BJ (cell line): Measurements from ENCODE around the gene PIPOX. TPM values are rescaled to one million over a fixed set of nuclear protein-coding genes. Genes with fewer than 3 reads are reported as not detected.

Experiments used
- CTCF ChIA-PET: fragments of 350-600 bp; formaldehyde crosslinking; extraction: SDS; loops from one replicate; lab custom pipeline; 2021; ENCODE audit warnings: antibody characterized with exemption, inconsistent platforms; lab: Yijun Ruan, JAX
- POLR2A ChIA-PET: fragments of 300-600 bp; sonication (Branson Sonifier 250); formaldehyde crosslinking; extraction: SDS; loops from one replicate; lab custom pipeline; 2021; ENCODE audit warnings: antibody characterized with exemption; lab: Charles Lee
- DNase-seq: peaks from one replicate; pipeline ENCODE4 v3.0.0-alpha.2; 2011; ENCODE audit warnings: low read depth
- H3K27me3 ChIP-seq: 2 replicates; pipeline ENCODE4 v1.6.0; 2011; ENCODE audit warnings: low read length; ENCODE audit not compliant: control insufficient read depth, insufficient read depth
- H3K36me3 ChIP-seq: 2 replicates; pipeline ENCODE4 v1.5.1; 2011; ENCODE audit warnings: low read length; ENCODE audit not compliant: control insufficient read depth, insufficient read depth
- H3K4me3 ChIP-seq: 2 replicates; pipeline ENCODE4 v1.5.1; 2011; ENCODE audit warnings: low read depth, mild to moderate bottlenecking, control low read depth, low read length
- CTCF ChIP-seq: IDR thresholded peaks from 2 replicates; pipeline ENCODE4 v1.5.1; 2011; ENCODE audit warnings: low read depth, mild to moderate bottlenecking, control low read depth, inconsistent platforms, low read length, moderate library complexity; ENCODE audit not compliant: insufficient read depth
- polyA plus RNA-seq: library from polyadenylated mRNA; depleted of rRNA; stranded (reverse); fragments of >200 nt; gene quantifications from 2 replicates; pipeline ENCODE4 v1.2.3, GENCODE V29; 2011

Gene PIPOX
- polyA plus RNA-seq, 1 experiment = 1.1 TPM

GRCh38 chr17:29093090-29093871 is 50.3 kb downstream of the PIPOX start:
- Histone ChIP-seq H3K36me3 (peaks cover 61% of the 10 kb centered on the region), H3K27me3 (no peaks in the 10 kb centered on the region), H3K4me3 (no peak overlapping the region)
- ChIA-PET CTCF (interaction anchor here (1.0 to 4.2 kb wide), 3 partner anchors 22 to 128 kb away, joined by 4 to 20 read pairs (median 4); no protein-coding TSS in a partner anchor), POLR2A (no interaction called here)
- no peak for TF ChIP-seq CTCF
- DNase-seq = no peak

GRCh38 chr17:29094101-29094708 is 51.3 kb downstream of the PIPOX start:
- POLR2A ChIA-PET = no interaction called here
- CTCF ChIA-PET = interaction anchor here (1.7 kb wide), 1 partner anchor 30 kb away, joined by 4 read pairs; no protein-coding TSS in a partner anchor
- H3K4me3 ChIP-seq = no peak overlapping the region
- H3K36me3 ChIP-seq = peaks cover 67% of the 10 kb centered on the region
- no peak for DNase-seq
- no peak for TF ChIP-seq CTCF
- H3K27me3 ChIP-seq = no peaks in the 10 kb centered on the region

GRCh38 chr17:29095439-29095838 is 52.5 kb downstream of the PIPOX start:
- ChIA-PET POLR2A (no interaction called here), CTCF (interaction anchor here (0.6 to 1.1 kb wide), 2 partner anchors 21 to 345 kb away, joined by 3 read pairs; no protein-coding TSS in a partner anchor)
- H3K27me3 ChIP-seq = no peaks in the 10 kb centered on the region
- TF ChIP-seq CTCF = no peak
- H3K36me3 ChIP-seq = peaks cover 62% of the 10 kb centered on the region
- no peak overlapping the region for H3K4me3 ChIP-seq
- DNase-seq = no peak

GRCh38 chr17:29096094-29096493 is 53.2 kb downstream of the PIPOX start:
- no peak for TF ChIP-seq CTCF
- POLR2A ChIA-PET = no interaction called here
- no peaks in the 10 kb centered on the region for H3K27me3 ChIP-seq
- no peak for DNase-seq
- no peak overlapping the region for H3K4me3 ChIP-seq
- CTCF ChIA-PET = interaction anchor here (0.6 kb wide), 1 partner anchor 345 kb away, joined by 3 read pairs; no protein-coding TSS in a partner anchor
- H3K36me3 ChIP-seq = peaks cover 58% of the 10 kb centered on the region

GRCh38 chr17:29099527-29099926 is 56.6 kb downstream of the PIPOX start:
- no peak for DNase-seq
- ChIA-PET POLR2A (no interaction called here), CTCF (interaction anchor here (1.5 to 1.7 kb wide), 2 partner anchors 12 to 134 kb away, joined by 7 to 10 read pairs; no protein-coding TSS in a partner anchor)
- TF ChIP-seq CTCF = no peak
- peaks cover 43% of the 10 kb centered on the region for H3K36me3 ChIP-seq
- H3K4me3 ChIP-seq = no peak overlapping the region
- H3K27me3 ChIP-seq = no peaks in the 10 kb centered on the region
